H9 (cell line): ENCODE data around the gene ITPR1. TPM values are rescaled to one million over a fixed set of nuclear protein-coding genes. Genes with fewer than 3 reads are reported as not detected.

Experiments
- DNase-seq: peaks from one replicate; pipeline ENCODE4 v3.0.0-alpha.2; 2017
- H2AFZ ChIP-seq: one replicate; pipeline ENCODE4 v1.6.1; 2013; ENCODE audit warnings: mild to moderate bottlenecking, low read length, control low read depth, moderate library complexity
- H2AK5ac ChIP-seq: 2 replicates; pipeline ENCODE4 v1.6.1; 2013; ENCODE audit warnings: low read length, control low read depth, mixed read lengths; ENCODE audit not compliant: insufficient read length
- H2BK120ac ChIP-seq: one replicate; pipeline ENCODE4 v1.6.1; 2013; ENCODE audit warnings: low read depth, mild to moderate bottlenecking, low read length, control low read depth, inconsistent platforms; ENCODE audit not compliant: poor library complexity, severe bottlenecking
- H2BK12ac ChIP-seq: 2 replicates; pipeline ENCODE4 v1.6.1; 2013; ENCODE audit warnings: low read length, control low read depth, mixed read lengths, low read depth; ENCODE audit not compliant: insufficient read length
- H2BK15ac ChIP-seq: 2 replicates; pipeline ENCODE4 v1.6.1; 2013; ENCODE audit warnings: low read depth, low read length, control low read depth
- H2BK20ac ChIP-seq: one replicate; pipeline ENCODE4 v1.6.1; 2013; ENCODE audit warnings: low read depth, mild to moderate bottlenecking, low read length, control low read depth, inconsistent platforms; ENCODE audit not compliant: poor library complexity, severe bottlenecking
- H2BK5ac ChIP-seq: 2 replicates; pipeline ENCODE4 v1.6.1; 2013; ENCODE audit warnings: low read length, control low read depth, mixed read lengths; ENCODE audit not compliant: insufficient read length
- H3K14ac ChIP-seq: 2 replicates; pipeline ENCODE4 v1.6.1; 2013; ENCODE audit warnings: low read length, control low read depth; ENCODE audit not compliant: insufficient read depth
- H3K18ac ChIP-seq: 2 replicates; pipeline ENCODE4 v1.6.1; 2013; ENCODE audit warnings: low read depth, mild to moderate bottlenecking, mixed read lengths, low read length, control low read depth; ENCODE audit not compliant: insufficient read length
- H3K23ac ChIP-seq: 2 replicates; pipeline ENCODE4 v1.6.1; 2013; ENCODE audit warnings: low read length, control low read depth, mixed read lengths, low read depth; ENCODE audit not compliant: insufficient read length
- H3K23me2 ChIP-seq: 2 replicates; pipeline ENCODE4 v1.6.1; 2013; ENCODE audit warnings: low read depth, mild to moderate bottlenecking, mixed read lengths, low read length, control low read depth; ENCODE audit not compliant: insufficient read length, poor library complexity, severe bottlenecking
- H3K27ac ChIP-seq: 2 replicates; pipeline ENCODE4 v1.5.1; 2013; ENCODE audit warnings: low read length, control low read depth, mixed read lengths, low read depth; ENCODE audit not compliant: insufficient read length
- H3K27me3 ChIP-seq: 2 replicates; pipeline ENCODE4 v1.6.1; 2013; ENCODE audit warnings: low read length, control low read depth, inconsistent platforms; ENCODE audit not compliant: insufficient read depth
- H3K4ac ChIP-seq: 2 replicates; pipeline ENCODE4 v1.6.1; 2013; ENCODE audit warnings: low read depth, mild to moderate bottlenecking, control low read depth, inconsistent platforms, low read length, moderate library complexity
- H3K4me1 ChIP-seq: 2 replicates; pipeline ENCODE4 v1.6.1; 2013; ENCODE audit warnings: low read length, control low read depth, inconsistent platforms; ENCODE audit not compliant: insufficient read depth
- H3K4me2 ChIP-seq: 2 replicates; pipeline ENCODE4 v1.6.1; 2013; ENCODE audit warnings: low read length, control low read depth, mixed read lengths; ENCODE audit not compliant: insufficient read length, insufficient read depth
- H3K56ac ChIP-seq: 2 replicates; pipeline ENCODE4 v1.6.1; 2013; ENCODE audit warnings: low read depth, mild to moderate bottlenecking, mixed read lengths, low read length, control low read depth; ENCODE audit not compliant: insufficient read length
- H3K79me1 ChIP-seq: 2 replicates; pipeline ENCODE4 v1.6.1; 2013; ENCODE audit warnings: low read depth, mild to moderate bottlenecking, moderate library complexity, low read length, control low read depth, inconsistent platforms; ENCODE audit not compliant: insufficient read depth, poor library complexity, severe bottlenecking
- H3K79me2 ChIP-seq: 2 replicates; pipeline ENCODE4 v1.6.1; 2013; ENCODE audit warnings: low read length, control low read depth, inconsistent platforms; ENCODE audit not compliant: insufficient read depth
- H3K9ac ChIP-seq: 2 replicates; pipeline ENCODE4 v1.6.1; 2013; ENCODE audit warnings: low read length, control low read depth, mixed read lengths; ENCODE audit not compliant: insufficient read length; ENCODE audit errors: extremely low read depth
- H3K9me3 ChIP-seq: one replicate; pipeline ENCODE4 v1.6.1; 2013; ENCODE audit warnings: low read depth, low read length, inconsistent platforms; ENCODE audit not compliant: control insufficient read depth
- H3T11ph ChIP-seq: one replicate; pipeline ENCODE4 v1.6.1; 2013; ENCODE audit warnings: mild to moderate bottlenecking, low read length, control low read depth, inconsistent platforms
- H4K20me1 ChIP-seq: one replicate; pipeline ENCODE4 v1.6.1; 2013; ENCODE audit not compliant: control insufficient read depth, insufficient read length, insufficient read depth
- H4K5ac ChIP-seq: 2 replicates; pipeline ENCODE4 v1.6.1; 2013; ENCODE audit warnings: low read depth, mild to moderate bottlenecking, mixed read lengths, low read length, control low read depth; ENCODE audit not compliant: insufficient read length
- H4K8ac ChIP-seq: replicated peaks from 2 replicates; pipeline ENCODE4 v1.6.1; 2013; ENCODE audit warnings: low read length, control low read depth, mixed read lengths, low read depth; ENCODE audit not compliant: insufficient read length
- H4K91ac ChIP-seq: 2 replicates; pipeline ENCODE4 v1.6.1; 2013; ENCODE audit warnings: low read depth, mild to moderate bottlenecking, moderate library complexity, mixed read lengths, low read length, control low read depth; ENCODE audit not compliant: insufficient read length
- H3K27ac Mint-ChIP-seq, 3 experiments: 2 replicates in 2 of 3; 3 replicates in 1 of 3; pipeline ENCODE4 v1.8.0; 2020 to 2021; ENCODE audit warnings: mixed read lengths in 3 of 3, mild to moderate bottlenecking in 1 of 3, moderate library complexity in 1 of 3
- H3K27me3 Mint-ChIP-seq: 2 replicates; pipeline ENCODE4 v1.8.0; 2021; ENCODE audit warnings: low read depth, mild to moderate bottlenecking, moderate library complexity, mixed read lengths
- H3K36me3 Mint-ChIP-seq, 3 experiments: 2 replicates in 2 of 3; 3 replicates in 1 of 3; pipeline ENCODE4 v1.8.0; 2020 to 2021; ENCODE audit warnings: low read depth in 3 of 3, mixed read lengths in 3 of 3; ENCODE audit not compliant: insufficient read depth in 1 of 3
- H3K4me1 Mint-ChIP-seq, 2 experiments: 2 replicates each; pipeline ENCODE4 v1.8.0; 2020; ENCODE audit warnings: mixed read lengths in 2 of 2
- H3K4me3 Mint-ChIP-seq, 2 experiments: 2 replicates in 1 of 2; 3 replicates in 1 of 2; pipeline ENCODE4 v1.8.0; 2020 to 2021; ENCODE audit warnings: mild to moderate bottlenecking in 2 of 2, mixed read lengths in 2 of 2, moderate library complexity in 1 of 2
- H3K9me3 Mint-ChIP-seq, 2 experiments: 2 replicates in 1 of 2; 3 replicates in 1 of 2; pipeline ENCODE4 v1.8.0; 2020; ENCODE audit warnings: mild to moderate bottlenecking in 2 of 2, mixed read lengths in 2 of 2, moderate library complexity in 1 of 2
- CTCF ChIP-seq: fragments of 200-600 bp; sonication (generic); conservative IDR thresholded peaks from 3 replicates; pipeline ENCODE4 v1.8.0; 2021; ENCODE audit warnings: antibody characterized with exemption, mild to moderate bottlenecking
- WGBS: extraction: QIAGEN DNeasy Blood & Tissue Kit; methylation state at CpG from one replicate; pipeline ENCODE4 v1.1.7; 2013; ENCODE audit warnings: missing lambda C conversion rate, low lambda C conversion rate, mixed read lengths; ENCODE audit not compliant: insufficient read length; ENCODE audit errors: extremely low coverage; 5-methylcytosine and 5-hydroxymethylcytosine counted together
- total RNA-seq: library from RNA; stranded (reverse); gene quantifications from 2 replicates; pipeline ENCODE4 v1.2.1, GENCODE V29; 2021

ITPR1 gene
- total RNA-seq, 1 experiment from 2014 or later, result 4.2 TPM

GRCh38 chr3:4629095-4630007 lies 136.2 kb downstream of the ITPR1 start:
- no peak overlapping the region for H3K4me2 ChIP-seq
- no peak overlapping the region for H2BK20ac ChIP-seq
- H2BK120ac ChIP-seq, result no peak overlapping the region
- H2AK5ac ChIP-seq, result no peak overlapping the region
- H4K5ac ChIP-seq, result peak overlapping the region; percentile 42
- no peaks in the 10 kb centered on the region for H3K79me1 ChIP-seq
- no peaks in the 10 kb centered on the region for H3K4me1 ChIP-seq
- no peak overlapping the region for H2AFZ ChIP-seq
- Mint-ChIP-seq H3K36me3 (no peaks in the 10 kb centered on the region), H3K4me3 (no peak overlapping the region), H3K9me3 (no peaks in the 10 kb centered on the region), H3K4me1 (peaks cover 0 to 2% of the 10 kb centered on the region in 2 experiments; a peak in 2 of 4 replicates), H3K27ac (no peak overlapping the region), H3K27me3 (no peaks in the 10 kb centered on the region)
- no peaks in the 10 kb centered on the region for H3K79me2 ChIP-seq
- DNase-seq, result no peak
- H3K23me2 ChIP-seq, result no peaks in the 10 kb centered on the region
- no peak overlapping the region for H3K14ac ChIP-seq
- no peak overlapping the region for H3K4ac ChIP-seq
- H2BK5ac ChIP-seq, result no peak overlapping the region
- no peak for TF ChIP-seq CTCF
- H3K9ac ChIP-seq, result no peak overlapping the region
- H3K23ac ChIP-seq, result no peak overlapping the region
- no peak overlapping the region for H3K56ac ChIP-seq
- no CpG with 5 or more reads among the region's 9 CpGs for WGBS
- no peak overlapping the region for H3T11ph ChIP-seq
- H2BK12ac ChIP-seq, result no peak overlapping the region
- H4K8ac ChIP-seq, result no peak overlapping the region
- H4K91ac ChIP-seq, result no peak overlapping the region
- H3K9me3 ChIP-seq, result no peaks in the 10 kb centered on the region
- no peak overlapping the region for H2BK15ac ChIP-seq
- H4K20me1 ChIP-seq, result no peaks in the 10 kb centered on the region
- no peak overlapping the region for H3K27ac ChIP-seq
- H3K27me3 ChIP-seq, result no peaks in the 10 kb centered on the region
- H3K18ac ChIP-seq, result no peak overlapping the region
